NCI-H2107 treated with DMSO at 0.1 percent for 48 hours (cell line): ENCODE measurements around the gene IL25.
A peak's percentile ranks its signal among the peaks of the same experiment; 100 is the strongest.
"Not testable (repeated sequence)": the region's sequence is repeated elsewhere in the genome, so short reads cannot be mapped to it uniquely, and the experiment has no call there.

Experiments
- DNase-seq: peaks from one replicate; lab custom pipeline; 2025; ENCODE audit not compliant: unreplicated experiment; lab: John Stamatoyannopoulos, UW

IL25 gene

DNA sequence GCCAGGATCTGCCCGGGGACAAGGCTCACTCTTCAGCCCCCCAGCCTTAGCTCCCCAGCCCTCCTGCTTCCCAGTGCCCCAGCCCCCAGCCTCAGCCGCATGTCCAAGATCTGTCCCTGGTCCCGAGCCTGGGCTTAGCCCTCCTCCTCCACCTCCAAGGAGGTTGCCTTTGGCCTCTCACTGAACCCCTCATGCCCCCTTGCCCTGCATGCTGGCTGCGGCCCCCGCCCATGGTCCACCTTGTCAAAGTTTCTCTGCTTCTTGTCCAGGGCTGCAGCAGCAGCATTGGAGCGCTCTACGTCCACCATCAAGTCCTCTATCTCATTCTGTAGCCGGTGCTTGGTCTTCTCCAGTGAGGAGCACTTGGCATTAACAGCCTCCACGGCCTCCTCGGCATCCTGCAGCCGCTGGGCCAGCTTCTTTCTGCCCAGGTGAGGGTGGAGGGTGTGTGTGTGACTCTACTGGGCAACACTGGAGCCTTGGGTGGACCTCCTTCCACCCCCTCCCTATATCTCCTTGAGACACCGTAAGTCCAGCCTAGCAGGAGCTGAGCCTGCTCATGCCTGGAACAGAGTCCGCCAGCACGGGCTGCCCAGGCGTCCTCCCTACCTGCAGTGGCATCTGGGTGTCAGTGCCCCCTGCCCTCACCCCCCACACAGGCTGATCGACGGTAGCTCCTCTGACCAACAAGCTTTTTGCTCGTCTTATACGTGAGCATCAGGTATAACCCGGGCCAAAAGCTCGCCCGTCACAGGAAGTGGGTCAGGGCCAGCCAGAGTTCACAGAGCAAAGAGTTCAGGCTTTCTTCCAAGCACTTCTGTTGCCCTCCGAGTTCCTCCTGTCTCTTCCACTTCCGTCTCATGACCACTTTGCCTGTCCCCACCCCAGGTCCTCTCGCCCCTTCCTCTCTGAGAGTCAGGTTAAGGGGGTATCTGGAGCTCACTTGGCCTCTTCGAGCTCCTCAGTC, 15.6 kb downstream of the IL25 start:
- no peak for DNase-seq

DNA sequence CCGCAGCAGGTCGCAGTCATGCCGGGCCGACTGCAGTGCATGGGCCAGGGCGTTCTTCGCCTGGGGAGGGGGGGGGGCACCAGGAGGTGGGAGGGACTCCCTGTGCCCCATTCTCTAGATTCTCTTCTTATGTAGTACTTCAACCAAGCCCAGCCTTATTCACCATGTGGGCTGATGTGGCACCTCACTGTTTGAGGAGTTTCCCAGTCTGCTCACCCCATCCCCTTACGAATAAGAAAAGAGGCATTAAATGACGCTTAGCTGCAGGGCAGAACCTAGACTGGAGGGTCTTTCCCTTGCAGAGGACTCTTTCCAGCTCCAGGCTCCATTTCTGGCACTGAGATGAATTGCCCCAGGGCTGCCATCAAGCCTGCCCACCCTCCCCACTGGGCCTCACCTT, 16.4 kb downstream of the IL25 start:
- no peak for DNase-seq

DNA sequence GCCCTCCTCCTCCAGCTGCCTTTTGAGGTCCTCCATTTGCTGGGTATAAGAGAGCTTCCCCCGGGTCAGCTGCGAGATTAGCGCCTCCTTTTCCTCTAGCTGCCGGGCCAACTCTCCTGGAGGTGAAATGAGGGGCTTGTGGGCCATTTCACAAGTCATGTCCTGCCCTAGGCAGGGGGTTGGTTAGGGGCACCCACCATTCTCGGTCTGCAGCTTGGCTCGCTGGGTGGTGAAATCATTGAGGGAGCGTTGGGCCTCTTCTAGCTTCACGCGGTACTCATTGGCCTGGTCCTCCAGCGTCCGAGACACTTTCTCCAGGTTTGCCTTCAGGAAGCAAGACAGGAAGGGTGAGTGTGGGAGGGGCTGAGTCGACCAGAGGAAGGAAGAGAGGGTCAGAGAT, 16.8 kb downstream of the IL25 start:
- no peak for DNase-seq

DNA sequence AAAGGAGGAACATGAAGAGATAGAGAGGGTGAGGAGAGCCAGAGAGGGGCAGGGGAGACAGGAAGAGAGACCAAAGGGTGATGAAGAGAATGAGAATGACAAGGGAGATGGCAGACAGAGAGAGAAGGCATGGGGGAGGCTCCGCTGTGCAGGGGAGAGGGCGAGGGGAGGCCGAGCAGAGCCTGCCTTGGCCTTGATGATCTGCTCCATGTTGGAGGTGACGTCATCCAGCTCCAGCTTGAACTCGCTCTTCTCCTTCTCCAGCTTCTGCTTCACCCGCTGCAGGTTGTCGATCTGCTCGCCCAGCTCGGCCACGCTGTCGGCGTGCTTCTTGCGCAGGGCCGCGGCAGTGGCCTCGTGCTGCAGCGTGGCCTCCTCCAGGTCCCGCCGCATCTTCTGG, 17.3 kb downstream of the IL25 start:
- not testable (repeated sequence) for DNase-seq

DNA sequence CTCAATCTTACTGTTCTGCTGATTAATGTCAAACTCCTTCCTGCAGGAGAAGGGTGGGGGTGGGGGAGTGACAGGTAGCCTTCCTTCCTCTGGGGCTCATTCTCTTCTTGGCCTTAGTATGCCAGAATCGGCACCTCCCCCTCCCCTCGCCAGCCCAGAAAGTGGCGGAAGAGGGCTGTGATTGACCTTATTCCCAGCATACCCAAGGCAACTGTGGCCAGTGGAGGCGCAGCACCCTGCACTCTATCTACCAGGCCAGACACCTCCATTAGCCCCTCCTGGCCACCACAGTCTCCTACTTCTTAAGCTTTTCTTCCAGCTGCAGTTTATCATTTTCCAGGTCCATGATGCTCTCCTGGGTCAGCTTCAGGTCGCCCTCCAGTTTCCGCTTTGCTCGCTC, 20.0 kb downstream of the IL25 start:
- no peak for DNase-seq

DNA sequence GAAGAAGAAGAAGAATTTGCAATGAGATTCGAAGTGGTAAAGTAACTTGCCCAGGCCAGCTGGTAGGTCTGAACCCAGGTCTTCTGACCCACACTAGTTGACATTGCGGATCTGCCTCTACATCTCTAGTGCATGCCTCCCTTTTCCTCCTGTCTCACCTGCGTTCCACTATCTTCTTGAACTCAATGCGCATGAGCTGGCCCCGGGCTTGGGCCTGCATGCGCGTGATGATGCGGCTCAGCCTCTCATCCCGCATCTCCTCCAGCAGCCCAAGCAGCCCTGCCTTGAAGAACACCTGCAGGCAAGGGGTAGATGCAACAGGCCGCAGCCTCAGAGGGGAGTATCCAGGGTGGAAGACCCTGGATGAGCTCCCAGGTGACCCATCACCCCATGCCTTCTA, 23.5 kb downstream of the IL25 start:
- DNase-seq = no peak

DNA sequence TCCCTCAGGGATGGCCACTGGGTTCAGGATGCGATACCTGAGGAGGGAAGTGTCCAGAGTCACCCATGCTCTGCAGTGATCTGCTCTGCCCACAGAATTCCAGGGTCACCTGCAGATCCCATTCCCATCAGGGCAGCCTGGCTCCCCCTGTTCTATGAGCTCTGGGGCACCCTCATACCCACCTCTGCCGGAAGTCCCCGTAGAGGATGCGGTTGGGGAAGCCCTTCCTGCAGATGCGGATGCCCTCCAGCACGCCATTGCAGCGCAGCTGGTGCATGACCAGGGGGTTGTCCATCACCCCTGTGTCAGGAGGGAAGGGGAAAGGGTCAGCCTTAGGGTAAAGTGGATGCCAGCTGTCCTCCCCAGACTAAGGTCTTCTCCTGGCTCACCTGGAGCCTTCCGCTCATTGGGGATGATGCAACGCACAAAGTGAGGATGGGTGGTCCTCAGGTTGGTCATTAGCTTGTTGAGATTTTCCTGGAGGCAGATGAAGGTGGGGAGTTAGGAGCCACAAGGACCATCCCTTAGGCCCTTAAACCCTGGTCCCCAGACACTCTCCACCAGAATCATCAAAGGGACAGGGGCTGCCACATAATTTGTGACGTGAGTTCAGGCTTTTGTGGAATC, 24.3 kb downstream of the IL25 start:
- no peak for DNase-seq

DNA sequence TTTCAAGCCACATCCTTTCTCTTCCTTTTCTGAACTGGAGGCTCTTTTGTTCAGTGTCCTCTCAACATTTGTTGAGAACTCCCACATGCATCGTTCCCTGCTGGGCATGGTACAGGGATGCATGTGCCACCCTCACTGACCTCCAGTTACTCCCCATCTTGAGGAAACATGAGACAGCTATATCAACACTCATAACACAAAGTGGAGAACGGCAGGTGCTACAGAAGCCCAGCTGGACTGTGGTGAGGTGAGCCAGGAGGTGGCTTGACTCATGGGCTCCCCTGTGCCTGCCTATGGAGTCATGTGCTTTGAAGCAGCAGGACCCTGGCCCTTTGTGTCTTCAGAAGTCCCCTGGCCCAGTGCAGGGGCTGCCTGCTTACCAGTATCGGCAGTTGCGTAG, 25.7 kb downstream of the IL25 start:
- DNase-seq = peak; percentile 99

DNA sequence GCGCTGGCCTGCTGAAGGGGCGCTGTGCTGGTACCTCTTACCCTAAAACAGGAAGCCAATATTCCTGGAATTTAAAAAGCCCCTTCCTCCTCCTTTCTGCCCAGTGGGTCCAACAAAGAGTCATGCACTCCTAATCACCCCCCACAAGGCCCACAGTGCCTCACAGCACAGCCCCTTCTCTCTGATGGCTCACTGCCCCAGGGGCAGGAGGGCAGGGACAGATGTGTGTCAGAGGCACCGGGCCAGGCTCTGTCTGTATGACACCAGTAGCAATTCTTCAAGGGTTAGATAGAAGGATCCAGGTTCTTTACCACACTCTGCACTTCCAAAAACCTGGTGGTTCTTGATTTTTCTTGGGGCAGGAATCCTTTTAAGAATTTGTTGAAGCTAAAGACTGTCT, 26.5 kb downstream of the IL25 start:
- DNase-seq = no peak

DNA sequence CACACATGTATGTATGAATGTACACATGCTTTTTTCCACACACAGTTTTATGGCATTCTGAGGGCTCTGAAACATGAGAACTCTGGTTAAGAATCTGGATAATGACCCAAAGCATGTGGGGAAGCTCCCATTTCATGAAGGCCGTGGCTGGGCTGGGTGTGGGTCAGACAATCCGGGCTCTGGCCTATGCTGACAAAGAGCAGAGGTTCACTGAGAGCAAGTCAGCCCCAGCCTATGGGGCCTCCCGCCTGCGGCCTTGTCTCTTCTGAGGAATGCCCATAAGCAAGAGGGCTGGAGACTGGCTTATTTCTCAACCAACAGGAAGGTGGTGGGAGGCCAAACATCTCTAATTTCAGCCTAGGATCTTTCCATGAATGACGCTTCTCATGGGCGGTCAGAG, 27.0 kb downstream of the IL25 start:
- no peak for DNase-seq

DNA sequence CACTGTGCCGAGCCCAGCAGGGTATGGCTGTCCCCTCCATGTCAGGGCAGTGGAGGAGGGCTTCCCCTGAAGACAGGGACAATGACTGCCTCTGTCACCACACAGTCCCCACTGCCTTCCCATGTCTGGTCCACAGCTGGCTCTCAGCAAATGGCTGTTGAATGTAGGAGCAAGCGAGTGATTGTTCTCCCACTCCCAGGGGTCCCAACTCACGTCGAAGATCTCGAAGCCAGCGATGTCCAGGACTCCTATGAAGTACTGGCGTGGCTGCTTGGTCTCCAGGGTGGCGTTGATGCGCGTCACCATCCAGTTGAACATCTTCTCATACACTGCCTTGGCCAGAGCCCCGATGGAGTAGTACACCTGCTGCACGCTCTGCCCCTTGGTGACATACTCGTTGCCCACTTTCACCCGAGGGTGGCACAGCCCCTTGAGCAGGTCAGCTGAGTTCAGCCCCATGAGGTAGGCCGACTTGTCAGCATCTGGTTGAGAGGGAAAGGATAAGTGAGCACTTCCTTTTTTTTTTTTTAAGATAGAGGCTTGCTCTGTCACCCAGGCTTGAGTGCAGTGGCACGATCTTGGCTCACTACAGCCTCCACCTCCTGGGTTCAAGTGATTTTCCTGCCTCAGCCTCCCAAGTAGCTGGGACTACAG, 28.0 kb downstream of the IL25 start:
- not testable (repeated sequence) for DNase-seq

DNA sequence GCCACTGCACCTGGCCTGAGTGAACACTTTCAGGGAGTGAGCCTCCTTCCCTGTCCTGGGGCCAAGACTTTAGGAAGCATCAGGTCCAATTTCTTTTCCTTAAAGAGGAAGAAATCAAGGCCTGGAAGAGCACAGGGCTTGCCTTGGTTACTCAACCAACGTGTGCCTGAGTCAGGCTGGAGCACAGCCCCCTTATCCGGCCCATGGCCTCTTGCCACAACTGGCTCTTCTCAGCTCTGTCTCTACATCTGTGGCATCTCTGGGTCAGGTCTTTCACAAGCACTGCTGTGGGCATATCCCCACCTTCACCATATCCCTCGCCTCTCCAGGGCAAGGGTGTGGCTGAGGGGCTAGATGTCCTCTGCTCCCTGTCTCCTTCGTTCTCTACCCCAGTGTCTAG, 28.7 kb downstream of the IL25 start:
- DNase-seq = no peak

DNA sequence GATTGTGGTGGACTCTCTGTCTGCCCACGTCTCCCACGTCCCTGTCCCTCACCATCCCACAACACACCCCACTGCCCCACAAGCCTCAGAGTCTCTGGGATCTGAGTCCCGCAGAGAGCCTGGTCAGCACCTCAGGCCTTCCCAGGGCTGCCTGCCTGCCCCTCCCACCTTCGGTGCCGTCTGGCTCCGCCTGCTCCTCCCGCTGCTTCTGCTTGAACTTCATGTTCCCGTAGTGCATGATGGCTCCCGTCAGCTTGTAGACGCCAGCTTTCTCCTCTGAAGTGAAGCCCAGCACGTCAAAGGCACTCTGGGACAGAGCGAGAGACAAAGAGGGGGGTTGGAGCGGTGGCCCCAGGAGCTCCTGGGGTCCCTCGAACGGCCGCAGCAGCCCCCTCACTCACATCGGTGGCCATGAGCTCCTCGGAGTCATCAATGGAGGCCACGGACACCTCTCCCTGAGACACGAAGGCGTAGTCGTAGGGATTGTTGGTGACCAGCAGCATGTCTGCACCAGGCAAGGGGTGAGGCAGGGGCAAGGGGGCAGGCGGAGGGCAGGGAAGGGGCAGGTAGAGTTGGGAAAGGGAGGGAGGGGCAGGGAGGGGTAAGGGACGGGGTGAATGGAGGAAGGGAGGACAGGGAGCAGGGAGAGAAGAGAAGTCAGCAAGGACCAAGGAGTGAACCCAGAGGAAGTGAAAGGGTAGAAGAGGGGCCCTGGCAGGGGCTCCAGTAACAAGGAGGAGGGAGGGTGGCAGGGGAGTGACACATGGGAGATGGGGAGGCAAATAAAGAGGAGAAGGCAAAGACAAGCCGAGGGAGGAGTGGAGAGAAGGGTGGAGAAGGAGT, 29.9 kb downstream of the IL25 start:
- DNase-seq = no peak

DNA sequence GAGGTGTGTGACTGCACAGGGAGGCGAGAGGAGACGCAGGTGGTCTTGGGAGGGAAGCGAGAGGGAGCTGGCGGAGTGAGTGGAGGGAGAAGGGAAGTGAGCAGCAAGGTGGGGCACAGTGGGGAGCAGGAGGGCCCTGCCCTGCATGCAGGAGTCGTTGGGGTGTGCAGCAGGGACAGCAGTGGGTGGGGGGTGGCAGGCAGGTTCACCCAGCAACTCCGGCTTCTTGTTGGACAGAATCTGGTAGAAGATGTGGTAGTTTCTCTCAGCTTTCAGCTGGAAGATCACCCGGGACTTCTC, 30.5 kb downstream of the IL25 start:
- DNase-seq = no peak

DNA sequence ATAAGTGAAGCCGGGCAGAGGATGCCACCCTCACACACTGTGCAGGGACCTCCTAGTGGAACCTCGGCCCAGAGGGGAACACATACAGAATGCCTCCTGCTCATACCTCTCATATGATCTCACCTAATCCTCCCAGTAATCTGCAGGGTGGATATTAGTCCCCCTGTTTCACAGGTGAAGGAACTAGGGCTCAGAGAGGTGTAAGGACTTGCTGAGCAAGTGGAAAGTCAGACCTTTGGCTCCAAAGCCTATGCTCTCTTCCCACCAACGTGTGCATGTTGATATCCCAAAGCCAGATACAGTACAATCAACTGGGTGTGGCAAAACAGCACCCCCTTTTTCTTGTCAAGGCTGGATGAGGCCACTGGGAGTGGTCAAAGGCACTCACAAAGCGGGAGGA, 31.3 kb downstream of the IL25 start:
- DNase-seq = no peak

DNA sequence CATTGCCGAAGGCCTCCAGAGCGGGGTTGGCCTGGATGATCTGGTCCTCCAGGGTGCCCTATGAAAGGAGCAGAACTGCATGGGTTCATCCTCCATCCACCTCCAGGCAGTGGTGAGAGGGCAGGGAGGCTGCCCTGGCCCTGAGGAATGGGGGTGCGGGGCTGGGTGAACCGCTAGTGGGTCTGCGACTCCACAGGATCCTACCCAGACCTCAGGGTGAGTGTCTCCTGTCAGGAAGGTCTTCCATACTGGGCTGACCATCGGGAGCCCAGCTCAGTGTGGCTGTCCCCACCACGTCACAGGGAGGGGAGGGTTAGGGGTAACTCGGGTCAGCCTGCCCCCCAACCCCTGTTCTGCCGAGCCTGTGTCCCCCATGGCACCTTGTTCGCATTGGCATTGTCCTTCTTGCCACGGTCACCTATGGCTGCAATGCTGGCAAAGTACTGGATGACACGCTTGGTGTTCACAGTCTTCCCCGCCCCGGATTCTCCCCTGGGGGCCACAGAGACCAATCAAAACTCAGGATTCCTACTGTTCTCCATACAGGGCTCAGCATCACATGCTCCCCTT, 31.8 kb downstream of the IL25 start:
- DNase-seq = no peak

DNA sequence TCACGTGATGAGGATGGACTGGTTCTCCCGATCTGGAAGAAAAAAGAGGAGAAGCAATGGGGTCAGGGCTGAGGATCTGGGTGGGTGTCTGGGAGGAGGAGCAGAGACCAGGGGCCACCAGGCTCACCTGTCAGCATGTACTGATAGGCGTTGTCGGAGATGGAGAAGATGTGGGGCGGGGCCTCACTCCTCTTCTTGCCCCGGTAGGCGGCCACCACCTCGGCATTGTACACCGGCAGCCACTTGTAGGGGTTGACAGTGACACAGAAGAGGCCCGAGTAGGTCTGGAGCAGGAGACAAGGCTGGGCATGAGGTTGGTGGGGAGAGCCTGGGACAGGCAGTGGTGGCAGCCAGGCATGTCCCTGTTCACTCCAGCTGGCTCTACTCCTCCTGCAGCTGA, 32.5 kb downstream of the IL25 start:
- no peak for DNase-seq

DNA sequence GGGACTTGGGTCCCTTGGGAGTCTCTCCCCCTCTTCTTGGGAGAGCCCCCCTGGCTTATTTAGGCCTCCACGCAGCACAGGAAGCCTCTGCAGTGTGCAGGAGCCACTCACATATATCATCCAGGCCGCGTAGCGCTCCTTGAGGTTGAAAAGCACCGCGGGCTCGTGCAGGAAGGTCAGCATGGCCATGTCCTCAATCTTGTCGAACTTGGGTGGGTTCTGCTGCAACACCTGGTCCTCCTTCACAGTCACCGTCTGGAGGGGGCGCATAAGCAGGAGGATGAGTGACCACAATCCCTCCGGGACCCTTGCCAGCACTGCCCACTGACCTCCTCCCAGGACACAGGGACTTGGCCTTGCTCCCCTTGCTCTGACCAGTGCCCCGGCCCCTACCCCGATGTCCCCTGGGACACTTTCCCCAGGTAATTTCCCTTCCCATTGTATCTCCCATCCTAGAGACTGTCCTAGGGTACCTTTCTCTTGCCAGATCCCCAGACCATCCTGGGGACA, 33.0 kb downstream of the IL25 start:
- DNase-seq = no peak

DNA sequence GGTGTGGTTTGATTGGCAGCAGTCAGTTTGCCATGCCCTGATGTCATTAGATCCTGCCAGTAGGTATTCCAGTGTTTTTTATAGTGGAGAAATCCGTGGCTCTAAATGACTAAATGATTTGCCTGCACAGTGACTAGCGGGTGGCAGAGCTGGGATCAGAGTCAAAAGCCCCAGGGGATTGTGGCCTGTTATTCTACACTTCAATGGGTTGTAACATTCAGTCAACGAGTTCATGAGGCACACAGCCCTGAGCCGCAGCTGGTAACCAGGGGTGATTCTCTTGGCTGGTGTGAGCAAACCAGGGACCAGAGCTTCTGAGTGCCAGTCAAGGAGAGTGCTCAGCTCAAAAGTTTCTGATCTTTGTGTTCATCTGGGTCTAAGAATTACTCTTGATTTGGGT, 33.6 kb downstream of the IL25 start:
- peak; percentile 99 for DNase-seq

DNA sequence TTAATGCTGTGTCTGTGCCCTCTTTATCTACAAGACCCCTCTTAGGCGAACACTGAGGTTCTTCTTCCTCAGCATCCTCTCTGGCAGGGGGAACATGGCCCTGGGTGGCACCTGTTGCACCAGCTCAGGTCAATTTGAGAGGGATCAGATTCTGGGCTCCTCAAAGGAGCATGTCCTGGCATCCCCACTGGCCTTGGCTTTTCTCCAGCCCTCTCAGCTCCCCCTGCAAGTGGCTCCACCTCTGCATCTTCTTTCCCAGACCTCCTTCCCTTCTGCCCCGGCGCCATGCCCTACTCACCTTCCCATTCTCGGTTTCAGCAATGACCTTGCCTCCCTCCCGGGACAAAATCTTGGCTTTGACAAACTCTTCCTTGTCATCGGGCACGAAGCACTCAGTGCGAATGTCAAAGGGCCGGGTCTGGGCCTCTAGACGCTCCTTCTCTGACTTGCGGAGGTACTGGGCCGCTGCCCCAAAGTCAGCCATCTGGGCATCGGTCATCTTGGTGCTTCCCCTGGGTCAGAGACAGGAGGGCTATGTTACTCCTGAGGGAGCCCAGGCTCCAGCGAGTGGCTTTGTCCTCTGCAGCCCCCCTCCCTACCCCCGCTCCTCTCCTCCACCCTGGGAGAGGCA, 34.2 kb downstream of the IL25 start:
- no peak for DNase-seq
